ENCODE measurements around the gene TGFB1I1.

The TGFB1I1 gene

GRCh38 chr16:31459687-31460581, 12.0 kb upstream of the TGFB1I1 start:
- peak; percentile 97 for DNase-seq (ENCODE audit: low read depth)
- H3K4me3 ChIP-seq (ENCODE audit: control insufficient read depth, low read depth, low read length): peak overlapping the region; percentile 76
- TF ChIP-seq CTCF (IDR thresholded peaks at IDR 0.05; ENCODE audit: control insufficient read depth, insufficient read depth, low read depth, low read length, missing control alignments): no peak

DNA sequence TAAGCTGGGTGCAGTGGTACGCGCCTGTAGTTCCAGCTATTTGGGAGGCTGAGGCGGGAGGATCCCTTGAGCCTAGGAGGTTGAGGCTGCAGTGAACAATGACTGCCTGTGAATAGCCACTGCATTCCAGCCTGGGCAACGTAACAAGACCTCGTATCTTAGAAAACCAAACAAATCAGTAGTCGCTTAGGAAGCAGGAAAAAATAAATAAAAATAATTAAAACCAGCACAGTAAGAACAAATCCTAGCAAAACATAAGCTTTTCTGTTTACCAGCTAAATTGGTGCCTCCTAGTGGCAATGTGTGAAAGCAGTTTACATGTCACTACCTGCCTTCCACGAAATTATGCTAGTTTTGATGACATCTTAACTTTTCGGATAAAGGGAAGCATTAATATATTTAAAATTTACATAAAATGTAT, 11.4 kb upstream of the TGFB1I1 start:
- TF ChIP-seq CTCF (IDR thresholded peaks at IDR 0.05; ENCODE audit: control insufficient read depth, insufficient read depth, low read depth, low read length, missing control alignments): peak; percentile 71
- peak; percentile 57 for DNase-seq (ENCODE audit: low read depth)

GRCh38 chr16:31461201-31461920, 10.6 kb upstream of the TGFB1I1 start:
- no peak for DNase-seq (ENCODE audit: low read depth)
- H3K4me3 ChIP-seq (ENCODE audit: control insufficient read depth, low read depth, low read length): no peak overlapping the region
- TF ChIP-seq CTCF (IDR thresholded peaks at IDR 0.05; ENCODE audit: control insufficient read depth, insufficient read depth, low read depth, low read length, missing control alignments): no peak

More for the DNA sequence above, 11.4 kb upstream of the TGFB1I1 start:
- peak overlapping the region; percentile 50 for H3K4me3 ChIP-seq (ENCODE audit: control insufficient read depth, low read depth, low read length)

DNA sequence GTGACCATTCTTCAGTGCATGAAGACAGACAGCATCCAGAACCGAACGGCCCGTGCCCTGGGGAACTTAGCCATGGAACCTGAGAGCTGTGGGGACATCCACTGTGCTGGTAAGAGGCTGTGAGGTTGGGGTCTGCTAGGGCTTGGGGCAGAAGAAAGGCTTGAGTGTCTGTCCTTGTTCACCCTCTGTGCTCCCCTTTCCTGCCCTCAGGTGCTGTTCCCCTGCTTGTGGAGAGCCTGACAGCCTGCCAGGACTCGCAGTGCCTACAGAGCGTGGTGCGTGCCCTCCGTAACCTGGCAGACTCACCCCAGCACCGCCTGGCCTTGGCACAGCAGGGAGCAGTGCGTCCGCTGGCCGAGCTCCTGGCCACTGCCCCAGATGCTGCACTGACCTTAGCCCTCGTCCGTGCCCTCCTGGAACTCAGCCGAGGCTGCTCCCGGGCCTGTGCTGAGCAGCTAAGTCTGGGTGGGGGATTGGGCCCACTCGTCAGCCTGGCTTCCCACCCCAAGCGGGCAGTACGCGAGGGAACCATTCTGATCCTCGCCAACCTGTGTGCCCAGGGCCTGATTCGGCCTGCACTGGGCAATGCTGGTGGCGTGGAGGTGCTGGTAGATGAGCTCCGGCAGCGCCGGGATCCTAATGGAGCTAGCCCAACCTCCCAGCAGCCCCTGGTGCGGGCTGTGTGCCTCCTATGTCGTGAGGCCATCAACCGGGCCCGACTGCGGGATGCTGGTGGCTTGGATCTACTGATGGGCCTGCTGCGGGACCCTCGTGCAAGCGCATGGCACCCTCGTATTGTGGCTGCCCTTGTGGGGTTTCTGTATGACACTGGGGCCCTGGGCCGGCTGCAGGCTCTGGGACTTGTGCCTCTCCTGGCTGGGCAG, 9.8 kb upstream of the TGFB1I1 start:
- H3K4me3 ChIP-seq (ENCODE audit: control insufficient read depth, low read depth, low read length): no peak overlapping the region
- no peak for TF ChIP-seq CTCF (IDR thresholded peaks at IDR 0.05; ENCODE audit: control insufficient read depth, insufficient read depth, low read depth, low read length, missing control alignments)
- DNase-seq (ENCODE audit: low read depth): no peak

DNA sequence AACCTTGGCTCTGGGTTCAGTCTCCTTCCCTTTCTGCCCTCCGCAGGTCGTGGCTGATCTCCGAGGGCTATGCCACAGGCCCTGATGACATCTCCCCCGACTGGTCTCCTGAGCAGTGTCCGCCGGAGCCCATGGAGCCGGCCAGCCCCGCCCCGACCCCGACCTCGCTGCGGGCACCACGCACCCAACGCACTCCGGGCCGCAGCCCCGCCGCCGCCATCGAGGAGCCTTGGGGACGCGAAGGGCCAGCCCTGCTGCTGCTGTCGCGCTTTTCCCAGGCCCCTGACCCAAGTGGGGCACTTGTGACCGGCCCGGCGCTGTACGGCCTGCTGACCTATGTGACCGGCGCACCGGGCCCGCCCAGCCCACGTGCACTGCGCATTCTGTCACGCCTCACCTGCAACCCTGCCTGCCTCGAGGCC, 7.6 kb upstream of the TGFB1I1 start:
- H3K4me3 ChIP-seq (ENCODE audit: control insufficient read depth, low read depth, low read length): no peak overlapping the region
- DNase-seq (ENCODE audit: low read depth): no peak
- TF ChIP-seq CTCF (IDR thresholded peaks at IDR 0.05; ENCODE audit: control insufficient read depth, insufficient read depth, low read depth, low read length, missing control alignments): no peak

- no peak for TF ChIP-seq CTCF (IDR thresholded peaks at IDR 0.05; ENCODE audit: control insufficient read depth, insufficient read depth, low read depth, low read length, missing control alignments)
- no peak for DNase-seq (ENCODE audit: low read depth)
- no peak overlapping the region for H3K4me3 ChIP-seq (ENCODE audit: control insufficient read depth, low read depth, low read length)
These were observed 7.1 kb upstream of the TGFB1I1 start for GRCh38 chr16:31464781-31465260.
